DND-41 (cell line): Measurements from ENCODE around the gene HSPA1L.
"Not testable (repeated sequence)": the region's sequence is repeated elsewhere in the genome, so short reads cannot be mapped to it uniquely, and the experiment has no call there.

ENCODE experiments used
- ATAC-seq: fragments of 200-7000 bp; cut with Tn5 transposase; 3 replicates; pipeline ENCODE4 v1.9.1; 2021; ENCODE audit warnings: low read depth; ENCODE audit not compliant: insufficient read depth
- DNase-seq: peaks from one replicate; pipeline ENCODE4 v3.0.0-alpha.2; 2020
- H2AFZ ChIP-seq: 2 replicates; pipeline ENCODE4 v1.6.0; 2012; ENCODE audit warnings: low read depth, low read length
- H3K27ac ChIP-seq: 2 replicates; pipeline ENCODE4 v1.5.1; 2012; ENCODE audit warnings: low read length, inconsistent platforms
- H3K27me3 ChIP-seq: fragments of 200-600 bp; sonication (generic); 2 replicates; pipeline ENCODE4 v1.6.0; 2012; ENCODE audit warnings: low read length, mild to moderate bottlenecking, inconsistent platforms; ENCODE audit not compliant: insufficient read depth, poor library complexity
- H3K36me3 ChIP-seq: 2 replicates; pipeline ENCODE4 v1.5.1; 2012; ENCODE audit warnings: low read length, inconsistent platforms; ENCODE audit not compliant: insufficient read depth
- H3K4me1 ChIP-seq: 2 replicates; pipeline ENCODE4 v1.5.1; 2012; ENCODE audit warnings: mild to moderate bottlenecking, low read length; ENCODE audit not compliant: insufficient read depth
- H3K4me2 ChIP-seq: 2 replicates; pipeline ENCODE4 v1.6.0; 2012; ENCODE audit warnings: mild to moderate bottlenecking, moderate library complexity, low read length, inconsistent platforms; ENCODE audit not compliant: insufficient read depth
- H3K4me3 ChIP-seq, 2 experiments: fragments of 200-600 bp in 1 of 2; shearing (Covaris generic) in 1 of 2; 2 replicates each; pipeline ENCODE4 v1.5.1; 2012 to 2016; ENCODE audit warnings: inconsistent platforms in 2 of 2, low read length in 2 of 2, mild to moderate bottlenecking in 2 of 2, low read depth in 1 of 2, moderate library complexity in 1 of 2
- H3K79me2 ChIP-seq: 2 replicates; pipeline ENCODE4 v1.6.0; 2012; ENCODE audit warnings: low read length, inconsistent platforms; ENCODE audit not compliant: insufficient read depth
- H3K9ac ChIP-seq: 2 replicates; pipeline ENCODE4 v1.6.0; 2012; ENCODE audit warnings: low read depth, mild to moderate bottlenecking, inconsistent platforms, low read length, moderate library complexity
- H3K9me3 ChIP-seq: 2 replicates; pipeline ENCODE4 v1.5.1; 2012; ENCODE audit warnings: low read length, moderate library complexity, mild to moderate bottlenecking, inconsistent platforms; ENCODE audit not compliant: insufficient read depth, severe bottlenecking
- H4K20me1 ChIP-seq: 2 replicates; pipeline ENCODE4 v1.6.0; 2012; ENCODE audit warnings: low read length; ENCODE audit not compliant: insufficient read depth
- EZH2 ChIP-seq: IDR thresholded peaks from 3 replicates; pipeline ENCODE4 v1.6.1; 2012; ENCODE audit warnings: borderline replicate concordance, low read depth, mild to moderate bottlenecking, moderate library complexity, low read length, inconsistent platforms; ENCODE audit not compliant: severe bottlenecking
- TF ChIP-seq, protein P1 (sequence below): IDR thresholded peaks from 2 replicates; pipeline ENCODE4 v1.5.1; 2012; ENCODE audit warnings: borderline replicate concordance, low read length, moderate library complexity, mild to moderate bottlenecking; ENCODE audit not compliant: poor library complexity, severe bottlenecking; ENCODE audit errors: extremely low read depth

HSPA1L gene

DNA sequence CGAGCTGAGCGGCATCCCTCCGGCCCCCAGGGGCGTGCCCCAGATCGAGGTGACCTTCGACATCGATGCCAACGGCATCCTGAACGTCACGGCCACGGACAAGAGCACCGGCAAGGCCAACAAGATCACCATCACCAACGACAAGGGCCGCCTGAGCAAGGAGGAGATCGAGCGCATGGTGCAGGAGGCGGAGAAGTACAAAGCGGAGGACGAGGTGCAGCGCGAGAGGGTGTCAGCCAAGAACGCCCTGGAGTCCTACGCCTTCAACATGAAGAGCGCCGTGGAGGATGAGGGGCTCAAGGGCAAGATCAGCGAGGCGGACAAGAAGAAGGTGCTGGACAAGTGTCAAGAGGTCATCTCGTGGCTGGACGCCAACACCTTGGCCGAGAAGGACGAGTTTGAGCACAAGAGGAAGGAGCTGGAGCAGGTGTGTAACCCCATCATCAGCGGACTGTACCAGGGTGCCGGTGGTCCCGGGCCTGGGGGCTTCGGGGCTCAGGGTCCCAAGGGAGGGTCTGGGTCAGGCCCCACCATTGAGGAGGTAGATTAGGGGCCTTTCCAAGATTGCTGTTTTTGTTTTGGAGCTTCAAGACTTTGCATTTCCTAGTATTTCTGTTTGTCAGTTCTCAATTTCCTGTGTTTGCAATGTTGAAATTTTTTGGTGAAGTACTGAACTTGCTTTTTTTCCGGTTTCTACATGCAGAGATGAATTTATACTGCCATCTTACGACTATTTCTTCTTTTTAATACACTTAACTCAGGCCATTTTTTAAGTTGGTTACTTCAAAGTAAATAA lies 2.2 kb upstream of the HSPA1L start:
- peaks cover 16% of the 10 kb centered on the region for H3K4me1 ChIP-seq
- H3K9ac ChIP-seq, H3K27me3 ChIP-seq, H3K9me3 ChIP-seq, H3K27ac ChIP-seq, DNase-seq, H3K79me2 ChIP-seq, H2AFZ ChIP-seq, H4K20me1 ChIP-seq, H3K36me3 ChIP-seq: not testable (repeated sequence)
- ATAC-seq: peak; percentile 68
- peak overlapping the region; percentile 44; the same call in 1 of the 2 replicates for H3K4me2 ChIP-seq
- H3K4me3 ChIP-seq: peak overlapping the region in 1 of 2 experiments; percentile 47; a peak in 2 of 4 replicates

DNA sequence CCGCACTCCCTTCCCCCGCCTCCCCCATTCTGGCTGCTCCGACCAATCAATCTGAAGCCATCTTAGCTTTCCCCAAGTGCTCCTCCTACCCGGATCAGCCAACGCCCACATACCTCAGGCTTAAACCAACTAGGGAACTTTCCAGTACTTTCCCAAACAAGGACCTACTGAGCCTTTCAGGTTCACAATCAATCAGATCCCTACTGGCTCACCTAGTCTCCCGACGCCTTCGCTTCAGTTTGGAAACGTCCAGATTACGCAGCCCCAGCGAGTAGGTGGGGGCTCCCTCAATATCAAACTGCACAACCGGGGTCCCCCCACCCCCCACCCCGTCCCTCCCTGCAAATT lies 432 bp downstream of the HSPA1L start:
- Histone ChIP-seq H3K27ac (no peak overlapping the region), H3K4me1 (no peaks in the 10 kb centered on the region), H3K9ac (no peak overlapping the region), H3K4me2 (no peak overlapping the region), H3K27me3 (no peaks in the 10 kb centered on the region), H3K4me3 (no peak overlapping the region), H4K20me1 (no peaks in the 10 kb centered on the region), H3K79me2 (no peaks in the 10 kb centered on the region), H3K9me3 (no peaks in the 10 kb centered on the region), H2AFZ (no peak overlapping the region; the same call in 1 of the 2 replicates), H3K36me3 (no peaks in the 10 kb centered on the region)
- DNase-seq (peak; percentile 52), ATAC-seq (peak; percentile 43; the same call in 1 of the 3 replicates)
- TF ChIP-seq, protein P1, sequence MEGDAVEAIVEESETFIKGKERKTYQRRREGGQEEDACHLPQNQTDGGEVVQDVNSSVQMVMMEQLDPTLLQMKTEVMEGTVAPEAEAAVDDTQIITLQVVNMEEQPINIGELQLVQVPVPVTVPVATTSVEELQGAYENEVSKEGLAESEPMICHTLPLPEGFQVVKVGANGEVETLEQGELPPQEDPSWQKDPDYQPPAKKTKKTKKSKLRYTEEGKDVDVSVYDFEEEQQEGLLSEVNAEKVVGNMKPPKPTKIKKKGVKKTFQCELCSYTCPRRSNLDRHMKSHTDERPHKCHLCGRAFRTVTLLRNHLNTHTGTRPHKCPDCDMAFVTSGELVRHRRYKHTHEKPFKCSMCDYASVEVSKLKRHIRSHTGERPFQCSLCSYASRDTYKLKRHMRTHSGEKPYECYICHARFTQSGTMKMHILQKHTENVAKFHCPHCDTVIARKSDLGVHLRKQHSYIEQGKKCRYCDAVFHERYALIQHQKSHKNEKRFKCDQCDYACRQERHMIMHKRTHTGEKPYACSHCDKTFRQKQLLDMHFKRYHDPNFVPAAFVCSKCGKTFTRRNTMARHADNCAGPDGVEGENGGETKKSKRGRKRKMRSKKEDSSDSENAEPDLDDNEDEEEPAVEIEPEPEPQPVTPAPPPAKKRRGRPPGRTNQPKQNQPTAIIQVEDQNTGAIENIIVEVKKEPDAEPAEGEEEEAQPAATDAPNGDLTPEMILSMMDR: no peak
- TF ChIP-seq EZH2: no peak

DNA sequence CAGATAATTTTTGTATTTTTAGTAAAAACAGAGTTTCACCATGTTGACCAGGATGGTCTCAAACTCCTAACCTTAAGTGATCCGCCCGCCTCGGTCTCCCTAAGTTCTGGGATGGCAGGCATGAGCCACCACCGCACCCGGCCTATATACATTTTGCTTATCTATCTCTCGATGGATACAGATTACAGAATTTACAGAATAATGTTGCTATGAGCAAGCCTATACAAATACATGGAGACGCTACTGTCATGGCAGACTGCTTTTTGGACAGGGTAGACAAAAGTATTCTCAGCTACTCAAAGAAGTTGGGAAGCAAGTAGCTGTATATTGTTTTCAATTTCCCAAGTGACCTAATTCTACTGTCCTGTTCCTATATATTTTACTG lies 1.6 kb downstream of the HSPA1L start:
- ATAC-seq: no peak
- H2AFZ ChIP-seq: no peak overlapping the region
- no peak overlapping the region for H3K27ac ChIP-seq
- no peak overlapping the region for H3K4me3 ChIP-seq
- no peaks in the 10 kb centered on the region for H3K79me2 ChIP-seq
- H3K4me1 ChIP-seq: no peaks in the 10 kb centered on the region
- H3K27me3 ChIP-seq: no peaks in the 10 kb centered on the region
- H3K36me3 ChIP-seq: no peaks in the 10 kb centered on the region
- TF ChIP-seq, protein P1: no peak
- no peak for TF ChIP-seq EZH2
- no peaks in the 10 kb centered on the region for H3K9me3 ChIP-seq
- DNase-seq: no peak
- H3K9ac ChIP-seq: no peak overlapping the region
- H3K4me2 ChIP-seq: no peak overlapping the region
- no peaks in the 10 kb centered on the region for H4K20me1 ChIP-seq

DNA sequence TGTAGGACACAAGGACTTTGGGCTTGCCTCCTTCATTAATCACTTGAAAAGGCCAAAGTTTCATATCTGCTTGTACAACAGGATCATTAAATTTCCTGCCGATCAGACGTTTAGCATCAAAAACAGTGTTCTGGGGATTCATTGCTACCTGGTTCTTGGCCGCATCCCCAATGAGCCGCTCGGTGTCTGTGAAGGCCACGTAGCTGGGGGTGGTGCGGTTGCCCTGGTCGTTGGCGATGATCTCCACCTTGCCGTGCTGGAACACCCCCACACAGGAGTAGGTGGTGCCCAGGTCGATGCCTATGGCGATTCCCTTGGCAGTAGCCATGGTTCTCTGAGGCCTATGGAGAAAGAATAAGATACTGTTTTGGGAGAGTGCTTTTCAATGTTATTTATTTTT lies 3.4 kb downstream of the HSPA1L start:
- Histone ChIP-seq H3K79me2 (peaks cover under 1% of the 10 kb centered on the region), H3K4me1 (peaks cover 8% of the 10 kb centered on the region), H3K27me3 (no peaks in the 10 kb centered on the region), H3K4me3 (no peak overlapping the region), H4K20me1 (no peaks in the 10 kb centered on the region), H2AFZ (no peak overlapping the region), H3K9me3 (no peaks in the 10 kb centered on the region), H3K9ac (no peak overlapping the region), H3K36me3 (no peaks in the 10 kb centered on the region), H3K4me2 (no peak overlapping the region), H3K27ac (no peak overlapping the region)
- DNase-seq: no peak
- no peak for ATAC-seq
- TF ChIP-seq, protein P1: no peak
- no peak for TF ChIP-seq EZH2

DNA sequence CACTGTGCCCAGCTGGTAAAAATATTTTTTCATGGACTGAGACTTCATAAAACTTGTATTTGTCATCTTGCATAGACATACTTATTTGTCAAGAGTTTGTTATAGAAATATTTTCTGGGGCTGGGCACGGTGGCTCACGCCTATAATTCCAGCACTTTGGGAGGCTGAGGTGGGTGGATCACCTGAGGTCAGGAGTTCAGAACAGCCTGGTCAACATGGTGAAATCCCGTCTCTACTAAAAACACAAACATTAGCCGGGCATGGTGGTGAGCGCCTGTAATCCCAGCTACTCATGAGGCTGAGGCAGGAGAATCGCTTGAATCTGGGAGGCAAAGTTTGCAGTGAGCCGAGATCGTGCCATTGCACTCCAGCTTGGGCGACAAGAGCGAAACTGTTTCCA lies 6.5 kb downstream of the HSPA1L start:
- not testable (repeated sequence) for H2AFZ ChIP-seq, H3K9ac ChIP-seq, DNase-seq, H3K36me3 ChIP-seq, H3K4me2 ChIP-seq, H3K27ac ChIP-seq, ATAC-seq, H3K4me3 ChIP-seq, H3K9me3 ChIP-seq, H3K27me3 ChIP-seq, H4K20me1 ChIP-seq
- H3K79me2 ChIP-seq: peaks cover 30% of the 10 kb centered on the region
- H3K4me1 ChIP-seq: peaks cover 31% of the 10 kb centered on the region
